BJ (cell line): ENCODE measurements around the gene CD5L. TPM values are rescaled to one million over a fixed set of nuclear protein-coding genes. Genes with fewer than 3 reads are reported as not detected.

Experiments
- CTCF ChIA-PET: fragments of 350-600 bp; formaldehyde crosslinking; extraction: SDS; loops from one replicate; lab custom pipeline; 2021; ENCODE audit warnings: antibody characterized with exemption, inconsistent platforms; lab: Yijun Ruan, JAX
- POLR2A ChIA-PET: fragments of 300-600 bp; sonication (Branson Sonifier 250); formaldehyde crosslinking; extraction: SDS; loops from one replicate; lab custom pipeline; 2021; ENCODE audit warnings: antibody characterized with exemption; lab: Charles Lee
- DNase-seq: peaks from one replicate; pipeline ENCODE4 v3.0.0-alpha.2; 2011; ENCODE audit warnings: low read depth
- H3K27me3 ChIP-seq: 2 replicates; pipeline ENCODE4 v1.6.0; 2011; ENCODE audit warnings: low read length; ENCODE audit not compliant: control insufficient read depth, insufficient read depth
- H3K36me3 ChIP-seq: 2 replicates; pipeline ENCODE4 v1.5.1; 2011; ENCODE audit warnings: low read length; ENCODE audit not compliant: control insufficient read depth, insufficient read depth
- H3K4me3 ChIP-seq: 2 replicates; pipeline ENCODE4 v1.5.1; 2011; ENCODE audit warnings: low read depth, mild to moderate bottlenecking, control low read depth, low read length
- CTCF ChIP-seq: IDR thresholded peaks from 2 replicates; pipeline ENCODE4 v1.5.1; 2011; ENCODE audit warnings: low read depth, mild to moderate bottlenecking, control low read depth, inconsistent platforms, low read length, moderate library complexity; ENCODE audit not compliant: insufficient read depth
- polyA plus RNA-seq: library from polyadenylated mRNA; depleted of rRNA; stranded (reverse); fragments of >200 nt; gene quantifications from 2 replicates; pipeline ENCODE4 v1.2.3, GENCODE V29; 2011

CD5L gene
- polyA plus RNA-seq, 1 experiment = not detected

- no peak for TF ChIP-seq CTCF
- no peaks in the 10 kb centered on the region; the same call in 1 of the 2 replicates for H3K27me3 ChIP-seq
- CTCF ChIA-PET = no interaction called here
- no peaks in the 10 kb centered on the region for H3K36me3 ChIP-seq
- no peak overlapping the region for H3K4me3 ChIP-seq
- DNase-seq = no peak
- POLR2A ChIA-PET = no interaction called here
Observed at GRCh38 chr1:157844089-157844830, 2.7 kb upstream of the CD5L start.

GRCh38 chr1:157842939-157843338 is 1.3 kb upstream of the CD5L start:
- Histone ChIP-seq H3K4me3 (no peak overlapping the region), H3K27me3 (no peaks in the 10 kb centered on the region; the same call in 1 of the 2 replicates), H3K36me3 (no peaks in the 10 kb centered on the region)
- POLR2A ChIA-PET = no interaction called here
- no peak for TF ChIP-seq CTCF
- no peak for DNase-seq
- CTCF ChIA-PET = no interaction called here

GRCh38 chr1:157838966-157839365 is 2.6 kb downstream of the CD5L start:
- Histone ChIP-seq H3K27me3 (no peaks in the 10 kb centered on the region; the same call in 1 of the 2 replicates), H3K36me3 (no peaks in the 10 kb centered on the region), H3K4me3 (no peak overlapping the region)
- no peak for TF ChIP-seq CTCF
- ChIA-PET CTCF (no interaction called here), POLR2A (no interaction called here)
- DNase-seq = no peak

GRCh38 chr1:157834430-157834829 is 7.2 kb downstream of the CD5L start:
- TF ChIP-seq CTCF = no peak

GRCh38 chr1:157833145-157833544 is 8.5 kb downstream of the CD5L start:
- no peak for DNase-seq
- CTCF ChIA-PET = no interaction called here
- H3K4me3 ChIP-seq = no peak overlapping the region

More at GRCh38 chr1:157834430-157834829, 7.2 kb downstream of the CD5L start:
- CTCF ChIA-PET = no interaction called here
- POLR2A ChIA-PET = no interaction called here
- H3K4me3 ChIP-seq = no peak overlapping the region
- no peaks in the 10 kb centered on the region for H3K27me3 ChIP-seq
- DNase-seq = no peak
- H3K36me3 ChIP-seq = no peaks in the 10 kb centered on the region

More at GRCh38 chr1:157833145-157833544, 8.5 kb downstream of the CD5L start:
- Histone ChIP-seq H3K27me3 (no peaks in the 10 kb centered on the region), H3K36me3 (no peaks in the 10 kb centered on the region)
- TF ChIP-seq CTCF = no peak
- POLR2A ChIA-PET = no interaction called here
